HG02763 (cell line): ENCODE data around the gene RFXANK.
"Not testable (repeated sequence)": the region's sequence is repeated elsewhere in the genome, so short reads cannot be mapped to it uniquely, and the experiment has no call there.

Experiments used
- ATAC-seq: cut with Tn5 transposase; IDR thresholded peaks from one replicate; pipeline ENCODE4 v1.9.1; 2021; ENCODE audit warnings: mild to moderate bottlenecking, moderate library complexity; ENCODE audit not compliant: unreplicated experiment

Gene RFXANK, protein sequence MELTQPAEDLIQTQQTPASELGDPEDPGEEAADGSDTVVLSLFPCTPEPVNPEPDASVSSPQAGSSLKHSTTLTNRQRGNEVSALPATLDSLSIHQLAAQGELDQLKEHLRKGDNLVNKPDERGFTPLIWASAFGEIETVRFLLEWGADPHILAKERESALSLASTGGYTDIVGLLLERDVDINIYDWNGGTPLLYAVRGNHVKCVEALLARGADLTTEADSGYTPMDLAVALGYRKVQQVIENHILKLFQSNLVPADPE

DNA sequence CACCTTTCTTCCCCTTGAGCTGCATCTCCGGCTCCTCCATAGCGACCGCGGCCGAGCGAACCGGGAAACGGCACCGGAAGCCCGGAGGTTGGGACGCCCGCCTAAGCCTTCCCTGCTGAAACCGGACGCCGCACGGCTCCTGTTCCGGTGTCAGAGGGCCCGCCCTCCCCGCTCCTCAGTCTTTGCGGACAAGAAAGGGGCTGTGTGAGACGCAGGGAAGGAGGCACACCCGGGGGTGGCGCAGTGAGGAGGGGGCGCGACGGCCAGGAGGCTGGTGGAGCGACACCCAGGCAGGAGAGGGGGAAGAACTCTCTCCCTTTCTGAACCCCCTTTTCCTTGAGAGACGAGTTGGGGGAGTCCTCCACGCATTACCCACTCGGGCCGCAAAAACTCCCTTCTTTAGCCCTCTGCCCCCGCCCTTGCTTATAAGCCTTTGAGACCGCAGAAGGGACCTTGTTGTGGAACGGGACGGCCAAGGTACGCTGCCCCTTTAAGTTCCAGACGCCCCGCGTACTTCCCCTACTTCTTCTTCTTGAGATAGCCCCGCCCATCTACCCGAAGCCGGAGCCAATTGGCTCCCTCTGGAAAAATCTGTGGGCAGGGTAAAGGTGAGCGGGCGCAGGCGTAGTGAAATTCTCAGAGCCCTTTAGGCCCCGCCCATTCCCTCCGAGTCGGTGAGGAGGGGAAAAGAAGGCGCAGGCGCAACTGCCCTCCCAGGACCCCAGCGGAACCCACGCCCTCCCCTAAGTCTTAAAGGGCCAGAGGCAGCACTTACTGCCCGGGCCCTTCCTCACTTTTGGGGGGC, at the start of gene RFXANK, which contains the start of gene BORCS8:
TSS of gene RFXANK (plus strand) at position 181 of the 805 bp plus-strand sequence. CDS start 1,689 bp downstream, outside the sequence.
TSS of gene BORCS8 (minus strand) at position 75 of the 805 bp plus-strand sequence. CDS start at position 40, 35 bp downstream.
- ATAC-seq: peak; percentile 84

DNA sequence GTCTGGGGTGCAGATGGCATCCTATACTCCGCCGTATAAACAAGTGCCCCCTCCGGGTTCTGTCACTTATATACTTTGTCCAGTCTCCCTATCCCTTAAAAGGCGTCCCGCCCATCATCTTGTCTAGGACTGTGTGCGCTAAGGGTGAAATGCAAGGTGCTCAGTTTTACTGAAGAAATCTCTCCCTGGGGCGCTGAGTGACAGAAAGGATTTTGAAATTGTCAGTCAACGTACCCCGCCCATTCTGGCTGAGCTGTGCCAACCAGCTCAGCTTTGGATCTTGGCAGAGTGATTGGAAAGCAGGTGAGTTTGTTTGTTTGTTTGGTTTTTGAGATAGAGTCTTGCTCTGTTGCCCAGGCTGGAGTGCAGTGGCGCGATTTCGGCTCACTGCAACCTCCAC, 49.7 kb upstream of the RFXANK start:
- ATAC-seq: no peak

DNA sequence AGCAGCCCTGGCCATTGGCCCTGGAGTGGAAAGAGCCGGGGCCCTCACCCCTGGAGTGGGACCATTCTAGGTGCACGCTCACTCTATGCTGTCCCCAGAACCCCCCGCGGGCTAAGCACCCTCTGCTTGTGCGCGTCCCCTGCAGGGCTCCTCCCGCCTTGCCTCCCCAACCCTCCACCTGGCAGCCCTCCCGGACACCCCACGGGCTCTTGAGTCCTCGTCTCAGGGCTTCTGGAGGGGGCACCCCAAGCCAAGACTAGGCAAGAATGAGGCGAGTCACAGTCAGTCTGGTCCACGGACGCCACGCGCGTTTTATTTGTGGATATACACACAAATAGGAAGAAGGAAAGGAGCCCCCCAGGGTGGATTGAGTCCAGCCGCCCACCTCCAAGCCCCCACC, 46.8 kb upstream of the RFXANK start:
- ATAC-seq: no peak

DNA sequence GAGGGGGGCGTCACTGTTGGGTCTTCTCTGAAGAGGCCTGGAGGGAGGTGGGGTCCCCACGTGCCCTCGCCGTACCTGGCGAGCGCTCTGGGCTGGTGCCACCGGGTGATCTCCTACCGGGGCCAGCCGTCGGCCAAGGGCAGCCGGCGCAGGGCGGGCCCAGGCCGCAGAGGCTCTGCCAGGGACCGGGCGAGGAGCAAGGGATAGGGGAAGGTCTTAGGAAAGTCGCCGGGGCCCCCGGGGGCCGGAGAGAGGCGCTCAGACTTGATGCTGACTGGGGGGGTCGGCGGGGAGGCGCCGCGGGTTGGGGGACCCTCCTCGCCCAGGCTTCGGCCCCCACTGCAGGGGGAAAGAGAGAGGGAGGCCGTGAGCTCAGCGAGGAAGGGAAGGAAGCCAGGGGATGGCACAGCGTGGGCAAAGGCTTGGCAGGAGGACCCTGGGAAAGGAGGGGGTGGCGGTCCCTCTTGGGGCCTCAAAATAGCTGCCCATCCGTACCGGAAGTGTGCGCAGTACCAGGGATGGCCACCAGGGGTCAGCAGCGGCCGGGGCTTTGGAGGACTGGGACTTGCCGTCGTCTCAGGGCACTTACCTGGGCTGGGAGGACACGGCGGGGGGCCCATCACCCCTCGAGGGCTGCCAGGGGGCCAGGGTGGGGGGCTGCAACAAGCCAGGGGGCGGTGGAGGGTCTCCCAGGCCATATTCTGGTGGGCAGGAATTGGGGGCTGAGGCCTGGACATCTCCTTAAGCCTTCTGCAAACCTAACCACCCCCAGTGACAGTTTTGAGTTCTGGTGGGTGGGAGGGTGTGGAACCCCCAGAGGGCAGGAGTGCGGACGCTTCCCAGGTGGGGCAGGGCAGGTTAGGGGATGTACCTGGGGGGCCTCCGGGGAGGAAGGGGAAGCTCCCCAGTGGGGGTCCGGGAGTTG, 46.1 kb upstream of the RFXANK start:
- ATAC-seq: no peak

DNA sequence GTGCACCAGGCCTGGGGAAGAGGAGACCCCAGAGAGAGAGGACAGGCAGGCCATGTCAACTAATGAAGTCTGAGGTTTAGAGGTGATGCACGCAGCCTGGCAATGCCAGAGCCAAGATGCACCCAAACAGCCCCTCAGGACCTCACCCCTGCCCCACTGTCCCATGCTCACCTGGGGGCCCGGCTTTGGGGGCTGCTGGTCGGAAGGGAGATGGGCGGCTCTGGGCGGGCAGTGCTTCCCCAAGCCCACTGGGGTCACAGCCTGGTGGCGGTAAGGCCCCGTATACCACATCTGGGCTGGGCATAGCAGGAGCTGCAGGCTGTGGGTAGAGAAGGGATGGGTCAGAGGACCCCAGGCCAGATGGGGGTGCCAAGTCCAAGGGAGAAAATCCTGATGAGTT, 45.2 kb upstream of the RFXANK start:
- ATAC-seq: no peak

DNA sequence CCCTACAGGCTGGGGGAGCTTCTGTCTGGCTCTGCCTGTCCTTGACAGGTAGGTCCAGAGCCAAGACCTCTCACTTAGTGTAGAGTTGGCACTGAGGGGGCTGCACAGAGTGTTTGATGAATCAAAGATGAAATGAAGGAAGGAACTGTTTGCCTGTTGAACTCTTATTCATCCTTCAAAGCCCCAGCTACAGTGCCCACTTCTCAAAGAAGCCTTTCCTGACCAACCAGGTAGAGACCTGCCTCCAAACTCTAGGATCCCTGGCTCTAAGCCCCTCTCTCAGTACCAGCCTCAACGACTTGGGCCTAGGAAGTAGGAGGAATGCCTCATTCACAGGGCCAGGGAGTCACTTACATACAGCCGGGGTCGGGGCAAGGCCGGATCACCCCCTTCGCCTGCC, 44.7 kb upstream of the RFXANK start:
- no peak for ATAC-seq

DNA sequence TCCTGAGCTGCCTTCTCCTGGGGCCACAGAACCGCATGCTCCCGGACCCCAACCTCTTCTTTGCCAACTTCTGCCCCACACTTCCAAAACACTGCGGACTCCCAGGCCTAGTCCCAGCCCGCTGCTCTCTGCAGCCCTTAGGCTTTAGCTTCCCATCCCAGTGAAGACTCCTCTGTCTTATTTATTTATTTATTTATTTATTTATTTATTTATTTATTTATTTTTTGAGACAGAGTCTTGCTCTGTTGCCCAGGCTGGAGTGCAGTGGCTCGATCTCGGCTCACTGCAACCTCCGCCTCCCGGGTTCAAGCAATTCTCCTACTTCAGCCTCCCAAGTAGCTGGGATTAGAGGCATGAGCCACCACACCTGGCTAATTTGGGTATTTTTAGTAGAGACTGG, 43.6 kb upstream of the RFXANK start:
- ATAC-seq: not testable (repeated sequence)

DNA sequence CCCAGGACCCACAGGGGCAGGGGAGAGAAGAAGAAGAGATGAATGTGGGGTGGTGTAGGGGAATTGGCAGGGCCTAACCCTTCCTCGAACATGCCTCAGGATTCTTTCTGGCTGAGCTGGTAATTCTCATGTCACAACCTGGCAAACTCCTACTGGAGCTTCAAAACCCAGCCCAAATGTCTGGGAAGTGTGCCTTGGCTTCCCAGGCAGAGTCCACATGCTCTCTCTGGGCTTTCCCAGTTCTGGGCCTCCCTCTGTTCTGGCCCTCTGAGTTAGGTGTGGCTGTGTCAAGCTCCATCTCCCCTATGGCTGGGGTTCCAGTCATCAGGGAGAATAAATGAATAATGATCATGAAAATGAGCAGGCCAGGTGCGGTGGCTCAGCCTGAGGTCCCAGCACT, 42.6 kb upstream of the RFXANK start:
- no peak for ATAC-seq

DNA sequence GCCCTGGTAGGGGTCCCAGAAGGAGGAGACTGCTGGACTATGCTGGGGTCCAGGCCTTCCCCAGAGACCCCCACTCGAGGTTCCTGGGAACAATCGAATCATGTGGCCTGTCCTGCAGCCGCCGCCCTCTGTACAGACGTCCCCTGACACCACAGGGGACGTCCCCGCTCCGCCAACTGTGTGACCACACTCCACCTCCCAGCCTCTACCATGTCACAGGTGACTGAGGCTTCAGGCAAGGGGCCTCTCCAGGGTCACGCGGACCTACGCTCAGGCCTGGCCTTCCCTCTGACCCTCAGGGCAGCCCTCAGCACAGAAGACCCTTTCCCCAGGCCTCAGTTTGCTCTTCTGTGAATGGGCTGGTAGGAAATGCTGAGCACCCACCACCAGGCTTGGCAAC, 40.6 kb upstream of the RFXANK start:
- peak; percentile 39 for ATAC-seq

DNA sequence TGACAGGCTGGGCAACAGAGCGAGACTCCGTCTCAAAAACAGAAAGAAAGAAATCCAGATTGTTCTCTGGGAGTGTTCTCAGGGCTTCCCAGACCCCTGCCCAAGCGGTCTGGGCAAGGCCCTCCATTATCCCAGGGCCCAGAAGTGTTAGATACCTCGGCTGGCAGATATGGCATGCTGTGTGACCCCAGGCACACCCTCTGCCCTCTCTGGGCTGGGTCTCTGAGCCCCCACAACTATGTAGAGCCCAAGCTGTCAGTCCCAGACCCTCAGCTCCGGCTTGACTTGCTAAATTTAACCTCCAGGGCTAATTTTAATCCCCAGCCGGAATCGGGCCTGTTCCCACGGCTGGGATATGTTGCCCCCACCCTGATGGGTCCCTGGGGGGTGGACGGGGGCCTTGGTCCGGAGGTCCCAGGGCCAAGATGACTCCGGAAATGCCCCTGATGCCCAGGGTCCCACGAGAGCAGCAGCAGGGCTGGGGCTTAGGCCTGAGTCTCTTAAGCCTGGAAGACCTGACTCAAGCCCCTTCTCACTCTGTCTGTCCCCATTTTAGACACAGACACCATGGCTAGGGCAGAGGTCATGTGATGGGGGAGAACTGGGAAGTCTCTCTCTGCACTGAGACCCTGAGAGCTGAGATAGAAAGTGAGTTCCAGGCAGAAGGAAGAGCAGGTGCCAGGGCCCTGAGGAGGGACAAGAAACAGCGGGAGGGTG, 39.2 kb upstream of the RFXANK start:
- no peak for ATAC-seq

DNA sequence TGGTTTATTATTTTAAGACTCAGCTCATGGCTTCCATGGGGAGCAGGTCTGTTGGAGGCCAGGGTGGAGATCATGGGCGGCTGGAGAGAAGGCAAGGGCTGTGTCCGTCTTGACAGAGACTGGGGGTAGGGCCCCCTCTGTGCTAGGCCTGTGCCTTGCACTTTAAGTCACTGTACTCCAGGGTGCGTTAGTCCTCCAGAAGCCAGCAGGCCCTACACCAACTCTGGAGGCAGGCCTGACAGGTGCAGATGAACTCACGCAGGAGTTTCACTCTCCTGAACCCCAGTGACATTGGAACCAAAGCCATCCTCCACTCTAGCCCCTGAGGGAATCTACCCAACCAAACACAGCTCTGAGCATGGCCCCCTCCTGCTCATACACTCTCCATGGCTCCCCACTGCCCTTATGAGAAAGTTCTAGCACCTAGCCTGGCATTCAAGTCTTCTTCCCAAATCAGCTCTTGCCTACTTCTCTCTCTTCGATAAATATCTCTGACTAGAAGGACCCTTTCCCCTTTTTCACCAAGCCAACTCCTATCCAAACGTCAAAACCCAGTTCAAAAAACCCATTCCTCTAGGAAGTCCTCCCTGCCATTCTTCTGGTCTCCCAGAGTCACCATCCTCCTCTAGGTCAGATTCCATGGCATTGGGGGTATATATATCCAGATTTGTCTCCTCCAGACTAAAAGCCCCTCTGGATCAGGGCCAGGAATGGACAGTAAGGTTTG, 37.1 kb upstream of the RFXANK start:
- no peak for ATAC-seq

DNA sequence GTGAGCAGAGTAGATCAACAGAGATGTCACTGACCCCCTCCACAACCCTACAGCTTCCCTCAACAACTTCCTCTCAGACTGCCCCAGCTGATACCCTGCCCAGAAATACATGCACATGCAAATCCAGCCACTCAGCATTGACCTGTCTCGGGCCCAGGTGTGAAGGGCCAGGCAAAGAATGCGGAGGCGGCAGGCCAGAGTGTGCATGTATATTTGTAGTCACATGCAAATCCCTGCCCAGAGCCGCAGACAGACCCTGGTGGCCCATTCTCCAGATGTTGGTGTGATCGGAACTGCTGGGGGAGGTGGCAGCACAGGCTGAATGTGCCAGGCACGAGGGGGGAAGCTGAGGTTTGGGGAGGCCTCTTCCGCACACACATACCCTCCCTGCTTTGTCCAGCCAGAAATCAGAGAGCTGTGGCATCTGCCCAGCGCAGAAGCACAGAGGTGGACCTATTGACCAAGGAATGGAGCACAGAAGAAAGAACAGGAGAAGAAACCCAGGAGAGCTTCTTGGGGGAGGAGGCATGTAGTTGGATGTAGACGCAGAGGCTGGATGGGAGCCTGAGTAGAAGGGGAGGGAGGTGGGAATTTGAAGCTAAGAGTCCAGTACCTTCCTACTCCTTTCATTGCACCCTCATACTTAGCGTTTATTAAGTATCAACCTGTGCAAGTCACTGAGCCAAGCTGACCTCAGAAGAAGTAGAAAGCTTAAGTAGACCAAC, 36.4 kb upstream of the RFXANK start:
- ATAC-seq: peak; percentile 64

DNA sequence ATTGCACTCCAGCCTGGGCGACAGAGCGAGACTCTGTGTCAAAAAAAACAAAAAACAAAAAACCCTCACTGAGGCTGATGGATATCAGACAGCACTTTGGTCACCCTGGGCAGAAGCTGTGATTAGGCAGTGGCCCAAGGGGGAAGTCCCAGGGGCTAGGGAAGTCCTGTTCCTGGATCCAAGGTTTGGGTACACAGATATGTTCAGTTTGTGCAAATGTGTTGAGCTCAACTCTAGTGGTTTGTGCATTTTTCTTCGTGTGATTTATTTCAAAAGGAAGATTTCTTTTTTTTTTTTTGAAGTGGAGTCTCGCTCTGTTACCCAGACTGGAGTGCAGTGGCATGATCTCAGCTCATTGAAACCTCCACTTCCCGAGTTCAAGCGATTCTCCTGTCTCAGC, 34.2 kb upstream of the RFXANK start:
- ATAC-seq: no peak

DNA sequence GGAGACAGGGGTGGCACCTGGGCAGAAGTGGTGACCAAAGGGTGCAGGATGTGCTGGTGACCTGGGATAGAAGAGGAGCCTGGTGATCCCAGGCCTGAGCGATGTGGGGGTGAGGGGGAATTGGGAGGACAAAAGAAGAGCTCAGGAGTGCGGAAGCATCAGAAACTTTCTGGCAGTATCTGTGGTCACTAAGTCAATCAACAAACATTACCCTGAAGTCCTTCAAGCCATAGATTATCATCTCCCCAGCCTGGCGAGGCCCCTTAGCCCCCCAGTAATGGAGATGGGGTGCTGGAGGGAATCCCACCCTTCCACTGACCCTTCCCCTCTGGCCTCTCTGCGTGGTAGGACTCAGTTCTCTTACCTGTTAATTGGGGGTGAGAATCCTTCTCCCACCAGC, 32.5 kb upstream of the RFXANK start:
- no peak for ATAC-seq

DNA sequence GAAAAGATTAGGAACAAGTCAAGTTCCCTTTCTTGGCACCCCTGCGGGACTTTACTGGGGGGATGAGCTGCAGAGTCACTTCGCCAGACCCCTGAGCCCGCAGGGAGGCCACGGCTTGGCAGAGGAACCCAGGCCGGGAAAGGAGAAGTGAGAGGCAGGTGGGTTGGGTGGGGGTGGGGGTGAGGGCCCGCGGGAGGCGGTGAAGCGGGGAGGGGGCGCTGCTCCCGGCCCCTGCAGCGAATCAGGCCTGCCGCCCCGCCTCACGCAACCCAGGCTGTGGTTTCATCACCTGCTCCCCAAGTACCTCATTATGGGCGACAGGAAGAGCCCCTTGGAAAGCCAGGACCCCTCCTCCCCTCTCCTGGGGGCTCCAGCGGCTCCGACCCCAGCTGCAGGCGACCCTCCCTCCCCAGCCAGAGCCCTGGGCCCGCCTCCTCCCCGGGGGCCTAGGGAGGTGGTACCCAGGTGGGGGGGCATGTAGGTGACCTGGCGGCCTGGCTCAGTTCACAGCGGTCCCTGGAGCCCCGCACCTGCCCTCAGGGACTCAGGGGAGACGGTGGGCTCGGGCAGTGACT, 31.5 kb upstream of the RFXANK start:
- ATAC-seq: no peak

DNA sequence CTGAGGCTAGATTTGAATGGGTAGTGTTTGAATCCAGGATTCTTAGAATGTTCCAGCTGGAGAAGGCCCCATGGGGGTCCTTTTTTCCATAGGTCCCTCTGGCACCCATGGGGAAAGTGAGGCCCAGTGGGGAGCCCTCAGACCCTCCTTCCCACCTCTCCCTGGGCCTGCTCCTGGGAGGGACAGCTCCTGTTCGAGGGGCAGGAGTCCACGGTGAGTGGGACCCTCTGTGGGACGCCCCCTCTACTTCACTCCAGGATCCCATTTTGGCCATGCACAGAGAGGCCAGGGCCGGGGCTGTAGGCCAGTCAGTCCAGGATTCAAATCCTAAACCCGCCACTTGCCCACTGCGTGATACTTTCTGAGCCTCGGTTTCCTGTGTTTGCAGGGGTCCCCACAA, 29.6 kb upstream of the RFXANK start:
- ATAC-seq: no peak

DNA sequence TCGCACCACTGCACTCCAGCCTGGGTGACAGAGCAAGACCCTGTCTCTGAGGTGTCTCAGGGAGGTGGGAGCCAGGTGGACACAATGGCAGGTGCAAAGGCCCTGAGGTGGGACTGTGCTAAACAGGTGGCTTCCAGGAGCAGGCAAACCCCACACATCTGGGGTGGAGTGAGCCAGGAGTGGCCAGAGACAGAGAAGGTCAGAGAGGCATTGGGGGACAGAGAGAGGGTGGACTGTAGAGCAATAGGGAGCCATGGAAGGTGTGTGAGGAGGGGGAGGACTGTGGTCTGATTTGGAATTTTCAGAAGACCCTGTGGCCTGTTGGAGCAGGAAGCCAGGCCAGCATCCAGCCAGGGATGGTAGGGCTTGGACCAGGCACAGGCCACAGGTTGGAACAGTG, 26.7 kb upstream of the RFXANK start:
- no peak for ATAC-seq

DNA sequence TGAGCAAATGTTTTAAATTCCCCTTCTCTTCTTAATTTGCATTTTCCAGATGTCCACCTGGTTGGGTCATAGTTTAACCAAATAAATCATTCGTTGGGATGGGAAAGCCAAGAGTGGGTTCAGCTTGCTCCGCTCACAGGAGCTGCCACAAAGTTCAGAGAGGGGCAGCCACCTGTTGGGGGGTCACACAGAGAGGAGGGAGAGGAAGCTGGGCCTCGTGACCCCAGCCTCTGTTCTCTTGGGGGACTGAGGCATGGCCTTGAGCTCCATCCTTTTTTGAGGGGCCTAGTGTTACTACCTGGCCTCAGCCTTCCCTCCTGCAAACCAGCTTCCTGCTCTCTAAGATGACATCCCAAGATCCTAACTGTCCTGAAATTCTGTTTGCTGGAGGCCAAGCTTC, 24.4 kb upstream of the RFXANK start:
- ATAC-seq: no peak
